ENCODE measurements around the gene AP1G1. TPM values are rescaled to one million over a fixed set of nuclear protein-coding genes. Genes with fewer than 3 reads are reported as not detected.

AP1G1 gene
- total RNA-seq, 4 donors from 2014 or later, result 113 to 153 (median 137) TPM

- Histone ChIP-seq H3K36me3 (peaks cover 0 to 51% (median 0%) of the 10 kb centered on the region in 3 donors), H3K9me3 (no peaks in the 10 kb centered on the region), H3K27me3 (no peaks in the 10 kb centered on the region), H3K27ac (no peak overlapping the region), H3K4me1 (no peaks in the 10 kb centered on the region), H3K4me3 (no peak overlapping the region)
- TF ChIP-seq POLR2A (IDR thresholded peaks at IDR 0.05), result no peak
- TF ChIP-seq, protein P1, sequence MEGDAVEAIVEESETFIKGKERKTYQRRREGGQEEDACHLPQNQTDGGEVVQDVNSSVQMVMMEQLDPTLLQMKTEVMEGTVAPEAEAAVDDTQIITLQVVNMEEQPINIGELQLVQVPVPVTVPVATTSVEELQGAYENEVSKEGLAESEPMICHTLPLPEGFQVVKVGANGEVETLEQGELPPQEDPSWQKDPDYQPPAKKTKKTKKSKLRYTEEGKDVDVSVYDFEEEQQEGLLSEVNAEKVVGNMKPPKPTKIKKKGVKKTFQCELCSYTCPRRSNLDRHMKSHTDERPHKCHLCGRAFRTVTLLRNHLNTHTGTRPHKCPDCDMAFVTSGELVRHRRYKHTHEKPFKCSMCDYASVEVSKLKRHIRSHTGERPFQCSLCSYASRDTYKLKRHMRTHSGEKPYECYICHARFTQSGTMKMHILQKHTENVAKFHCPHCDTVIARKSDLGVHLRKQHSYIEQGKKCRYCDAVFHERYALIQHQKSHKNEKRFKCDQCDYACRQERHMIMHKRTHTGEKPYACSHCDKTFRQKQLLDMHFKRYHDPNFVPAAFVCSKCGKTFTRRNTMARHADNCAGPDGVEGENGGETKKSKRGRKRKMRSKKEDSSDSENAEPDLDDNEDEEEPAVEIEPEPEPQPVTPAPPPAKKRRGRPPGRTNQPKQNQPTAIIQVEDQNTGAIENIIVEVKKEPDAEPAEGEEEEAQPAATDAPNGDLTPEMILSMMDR (IDR thresholded peaks at IDR 0.05), result no peak
- no peak for DNase-seq
These were observed 31.3 kb downstream of the AP1G1 start for GRCh38 chr16:71777329-71777728.

DNA sequence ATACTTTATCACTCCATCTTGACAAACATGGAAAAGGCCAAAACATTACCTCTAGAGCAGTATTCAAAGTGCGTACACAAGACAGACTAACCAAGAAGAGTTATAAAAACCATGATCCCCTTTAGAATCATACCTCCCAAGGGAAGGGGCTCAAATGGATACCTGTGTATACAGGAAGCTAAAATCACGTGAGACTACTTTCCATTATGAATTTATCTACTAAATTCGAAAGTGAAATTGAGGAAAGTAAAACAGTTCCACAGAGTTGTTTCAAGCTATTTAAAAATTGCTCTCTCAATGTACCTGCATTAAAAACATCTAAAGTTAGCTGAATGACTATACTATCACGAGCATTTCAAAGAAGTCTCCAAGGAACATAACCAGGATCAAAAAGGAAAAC is 32.7 kb downstream of the AP1G1 start:
- Histone ChIP-seq H3K36me3 (peaks cover 0 to 60% (median 0%) of the 10 kb centered on the region in 3 donors), H3K4me3 (no peak overlapping the region), H3K27me3 (no peaks in the 10 kb centered on the region), H3K4me1 (no peaks in the 10 kb centered on the region), H3K27ac (no peak overlapping the region), H3K9me3 (no peaks in the 10 kb centered on the region)
- no peak for TF ChIP-seq POLR2A (IDR thresholded peaks at IDR 0.05)
- TF ChIP-seq, protein P1 (IDR thresholded peaks at IDR 0.05), result no peak
- DNase-seq, result no peak

DNA sequence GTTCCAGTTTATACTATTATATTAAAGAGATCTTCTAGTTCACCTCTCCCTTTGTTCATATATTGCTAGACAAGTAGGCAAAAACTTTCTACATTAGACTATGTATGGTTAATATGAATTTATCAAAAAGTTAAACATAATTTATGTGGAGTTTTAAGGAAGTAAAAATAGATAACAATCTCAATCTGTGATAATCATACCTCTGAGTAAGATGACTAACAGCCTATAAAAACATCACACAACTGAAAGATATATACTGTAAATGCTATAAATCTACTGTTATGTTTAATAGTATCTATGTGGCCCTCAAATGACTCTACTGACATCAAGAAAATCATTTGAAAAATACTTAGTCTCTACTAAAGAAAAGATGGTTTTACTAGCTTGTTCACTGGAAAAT is 37.1 kb downstream of the AP1G1 start:
- peaks cover 0 to 65% (median 0%) of the 10 kb centered on the region in 3 donors for H3K36me3 ChIP-seq
- no peak for TF ChIP-seq POLR2A (IDR thresholded peaks at IDR 0.05)
- TF ChIP-seq, protein P1 (IDR thresholded peaks at IDR 0.05), result no peak
- H3K27ac ChIP-seq, result no peak overlapping the region
- no peak for DNase-seq
- H3K27me3 ChIP-seq, result no peaks in the 10 kb centered on the region
- H3K4me1 ChIP-seq, result no peaks in the 10 kb centered on the region
- no peaks in the 10 kb centered on the region for H3K9me3 ChIP-seq
- H3K4me3 ChIP-seq, result no peak overlapping the region

- no peaks in the 10 kb centered on the region for H3K27me3 ChIP-seq
- no peak overlapping the region for H3K4me3 ChIP-seq
- no peaks in the 10 kb centered on the region for H3K9me3 ChIP-seq
- peaks cover 0 to 73% (median 0%) of the 10 kb centered on the region in 3 donors for H3K36me3 ChIP-seq
- TF ChIP-seq, protein P1 (IDR thresholded peaks at IDR 0.05), result no peak
- TF ChIP-seq POLR2A (IDR thresholded peaks at IDR 0.05), result no peak
- H3K27ac ChIP-seq, result no peak overlapping the region
- H3K4me1 ChIP-seq, result no peaks in the 10 kb centered on the region
- DNase-seq, result no peak
These were observed 39.4 kb downstream of the AP1G1 start for GRCh38 chr16:71769222-71769621.

- Histone ChIP-seq H3K27ac (no peak overlapping the region), H3K36me3 (peaks cover 0 to 73% (median 2%) of the 10 kb centered on the region in 3 donors), H3K9me3 (no peaks in the 10 kb centered on the region), H3K4me3 (no peak overlapping the region), H3K27me3 (no peaks in the 10 kb centered on the region), H3K4me1 (no peaks in the 10 kb centered on the region)
- no peak for DNase-seq
- TF ChIP-seq POLR2A (IDR thresholded peaks at IDR 0.05), result no peak
- TF ChIP-seq, protein P1 (IDR thresholded peaks at IDR 0.05), result no peak
These were observed 41.4 kb downstream of the AP1G1 start for GRCh38 chr16:71767060-71767900.
